Body of pancreas (tissue), 4 donors: Measurements from ENCODE around the gene AHCYL1.

Experiments
- POLR2A ChIP-seq, 3 donors: fragments of 450-650 bp; IDR thresholded peaks; one replicate each; pipeline ENCODE4 v1.6.1; 2016; ENCODE audit warnings: antibody characterized with exemption in 3 of 3, mild to moderate bottlenecking in 2 of 3
- TF ChIP-seq, protein P1 (sequence below), 7 experiments: fragments of 450-650 bp in 4 of 7; fragments of 200-600 bp in 3 of 7; sonication (generic) in 3 of 7; IDR thresholded peaks; one replicate each; pipeline ENCODE4 v1.5.1; 2016 to 2019; ENCODE audit warnings: antibody characterized with exemption in 7 of 7

DNA sequence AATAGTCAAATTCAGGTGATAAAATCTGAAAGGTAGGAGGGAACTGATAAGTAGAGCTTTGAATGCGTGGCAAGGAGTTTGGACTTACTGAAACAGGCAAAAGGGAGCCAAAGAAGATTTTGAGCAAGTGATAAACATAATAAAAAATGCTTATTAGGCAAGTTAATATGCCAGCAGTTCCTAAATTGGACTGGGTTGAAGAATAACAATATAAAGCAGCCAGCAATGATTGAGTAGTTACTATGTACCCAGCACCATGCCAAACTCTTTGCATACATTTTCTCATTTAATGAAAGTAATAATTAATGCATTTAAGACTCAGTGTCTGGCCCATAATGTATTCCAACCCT, 23.8 kb upstream of the AHCYL1 start:
- TF ChIP-seq, protein P1, sequence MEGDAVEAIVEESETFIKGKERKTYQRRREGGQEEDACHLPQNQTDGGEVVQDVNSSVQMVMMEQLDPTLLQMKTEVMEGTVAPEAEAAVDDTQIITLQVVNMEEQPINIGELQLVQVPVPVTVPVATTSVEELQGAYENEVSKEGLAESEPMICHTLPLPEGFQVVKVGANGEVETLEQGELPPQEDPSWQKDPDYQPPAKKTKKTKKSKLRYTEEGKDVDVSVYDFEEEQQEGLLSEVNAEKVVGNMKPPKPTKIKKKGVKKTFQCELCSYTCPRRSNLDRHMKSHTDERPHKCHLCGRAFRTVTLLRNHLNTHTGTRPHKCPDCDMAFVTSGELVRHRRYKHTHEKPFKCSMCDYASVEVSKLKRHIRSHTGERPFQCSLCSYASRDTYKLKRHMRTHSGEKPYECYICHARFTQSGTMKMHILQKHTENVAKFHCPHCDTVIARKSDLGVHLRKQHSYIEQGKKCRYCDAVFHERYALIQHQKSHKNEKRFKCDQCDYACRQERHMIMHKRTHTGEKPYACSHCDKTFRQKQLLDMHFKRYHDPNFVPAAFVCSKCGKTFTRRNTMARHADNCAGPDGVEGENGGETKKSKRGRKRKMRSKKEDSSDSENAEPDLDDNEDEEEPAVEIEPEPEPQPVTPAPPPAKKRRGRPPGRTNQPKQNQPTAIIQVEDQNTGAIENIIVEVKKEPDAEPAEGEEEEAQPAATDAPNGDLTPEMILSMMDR (IDR thresholded peaks at IDR 0.05), result no peak
- no peak for TF ChIP-seq POLR2A (IDR thresholded peaks at IDR 0.05)
